K562 (cell line): Measurements from ENCODE around the gene ITGB2. TPM values are rescaled to one million over a fixed set of nuclear protein-coding genes. Genes with fewer than 3 reads are reported as not detected.

ENCODE experiments used
- ATF7 ChIP-seq: fragments of 450-650 bp; IDR thresholded peaks from 2 replicates; pipeline ENCODE4 v1.7.1; 2014; ENCODE audit warnings: mild to moderate bottlenecking, moderate library complexity
- C11orf30 ChIP-seq: fragments of 450-650 bp; IDR thresholded peaks from 2 replicates; pipeline ENCODE4 v1.6.1; 2016; ENCODE audit warnings: low read depth, mild to moderate bottlenecking
- CHD4 ChIP-seq: fragments of 200-600 bp; sonication (generic); IDR thresholded peaks from 3 replicates; pipeline ENCODE4 v1.6.1; 2012; ENCODE audit warnings: low read depth, mild to moderate bottlenecking, mixed read lengths, low read length, inconsistent platforms; ENCODE audit not compliant: insufficient read depth, insufficient replicate concordance, poor library complexity, severe bottlenecking
- CREM ChIP-seq: IDR thresholded peaks from 2 replicates; pipeline ENCODE4 v1.6.1; 2014; ENCODE audit warnings: antibody characterized with exemption, low read depth
- E2F5 ChIP-seq: sonication (generic); formaldehyde crosslinking; IDR thresholded peaks from 2 replicates; pipeline ENCODE4 v1.8.0; 2022; ENCODE audit warnings: mild to moderate bottlenecking, missing genetic modification reagents
- FOXK2 ChIP-seq, 2 experiments: fragments of 450-650 bp; IDR thresholded peaks in 1 of 2; conservative IDR thresholded peaks in 1 of 2; 2 replicates each; pipeline ENCODE4 v1.6.1; 2016; ENCODE audit warnings: low read depth in 2 of 2, mild to moderate bottlenecking in 1 of 2
- HNRNPLL ChIP-seq: fragments of 200-400 bp; formaldehyde crosslinking; IDR thresholded peaks from 2 replicates; pipeline ENCODE4 v1.6.1; 2017; ENCODE audit warnings: low read length, low read depth, mild to moderate bottlenecking; ENCODE audit not compliant: poor library complexity, severe bottlenecking
- KAT7 ChIP-seq: sonication (generic); formaldehyde crosslinking; IDR thresholded peaks from 2 replicates; pipeline ENCODE4 v1.8.0; 2022; ENCODE audit warnings: missing genetic modification reagents, mild to moderate bottlenecking, borderline replicate concordance
- KAT8 ChIP-seq: fragments of 450-650 bp; IDR thresholded peaks from 2 replicates; pipeline ENCODE4 v1.6.1; 2016; ENCODE audit warnings: low read depth, mild to moderate bottlenecking
- L3MBTL2 ChIP-seq: fragments of 450-650 bp; IDR thresholded peaks from 2 replicates; pipeline ENCODE4 v1.6.1; 2016; ENCODE audit warnings: mild to moderate bottlenecking, moderate library complexity
- MXI1 ChIP-seq: IDR thresholded peaks from 2 replicates; pipeline ENCODE4 v1.6.1; 2011; ENCODE audit warnings: low read depth, mild to moderate bottlenecking, improper control_type of control experiment, low read length
- NCOA2 ChIP-seq, 2 experiments: fragments of 450-650 bp; IDR thresholded peaks; 2 replicates each; pipeline ENCODE4 v1.6.1; 2018; ENCODE audit warnings: mild to moderate bottlenecking in 2 of 2, moderate library complexity in 1 of 2; ENCODE audit not compliant: partially characterized antibody in 2 of 2
- NCOA4 ChIP-seq: fragments of 450-650 bp; IDR thresholded peaks from 2 replicates; pipeline ENCODE4 v1.6.1; 2018; ENCODE audit warnings: mild to moderate bottlenecking; ENCODE audit not compliant: partially characterized antibody
- PHF8 ChIP-seq: fragments of 200-600 bp; sonication (generic); IDR thresholded peaks from 2 replicates; pipeline ENCODE4 v1.6.1; 2012; ENCODE audit warnings: mixed run types, mild to moderate bottlenecking, inconsistent platforms, low read length, moderate library complexity, borderline replicate concordance
- RAD51 ChIP-seq: fragments of 450-650 bp; IDR thresholded peaks from 2 replicates; pipeline ENCODE4 v1.7.1; 2016; ENCODE audit warnings: low read depth, mild to moderate bottlenecking, borderline replicate concordance
- RBM15 ChIP-seq: fragments of 200-400 bp; formaldehyde crosslinking; IDR thresholded peaks from 2 replicates; pipeline ENCODE4 v1.6.1; 2018; ENCODE audit warnings: mild to moderate bottlenecking, low read length, moderate library complexity; ENCODE audit not compliant: insufficient read depth
- RBM25 ChIP-seq: fragments of 200-400 bp; formaldehyde crosslinking; IDR thresholded peaks from 2 replicates; pipeline ENCODE4 v1.6.1; 2018; ENCODE audit warnings: low read length, low read depth, moderate library complexity; ENCODE audit not compliant: severe bottlenecking
- SETDB1 ChIP-seq: IDR thresholded peaks from one replicate; pipeline ENCODE4 v1.6.1; 2012; ENCODE audit warnings: low read length, control low read depth, inconsistent platforms
- SPI1 ChIP-seq: IDR thresholded peaks from 2 replicates; pipeline ENCODE4 v1.6.1; 2011; ENCODE audit warnings: low read depth, low read length, control low read depth, borderline replicate concordance
- STAT5A ChIP-seq: IDR thresholded peaks from 2 replicates; pipeline ENCODE4 v1.6.1; 2012; ENCODE audit warnings: low read length, inconsistent platforms, borderline replicate concordance
- VEZF1 ChIP-seq: fragments of 200-800 bp; sonication (Bioruptor generic); IDR thresholded peaks from 2 replicates; pipeline ENCODE4 v1.6.1; 2017; ENCODE audit warnings: missing genetic modification characterization, missing compliant biosample characterization
- ZBTB34 ChIP-seq: fragments of 250-450 bp; sonication (Bioruptor Pico); IDR thresholded peaks from 2 replicates; pipeline ENCODE4 v1.8.0; 2021; ENCODE audit warnings: mild to moderate bottlenecking, moderate library complexity
- ZEB2 ChIP-seq: fragments of 450-650 bp; IDR thresholded peaks from 2 replicates; pipeline ENCODE4 v1.6.1; 2016
- ZFX ChIP-seq: sonication (generic); formaldehyde crosslinking; IDR thresholded peaks from 2 replicates; pipeline ENCODE4 v1.8.0; 2022; ENCODE audit warnings: mild to moderate bottlenecking, missing genetic modification reagents, moderate library complexity
- ZNF282 ChIP-seq: sonication (generic); formaldehyde crosslinking; IDR thresholded peaks from 2 replicates; pipeline ENCODE4 v1.8.1; 2023; ENCODE audit warnings: missing genetic modification reagents
- ZSCAN29 ChIP-seq: fragments of 450-650 bp; IDR thresholded peaks from 2 replicates; pipeline ENCODE4 v1.6.1; 2017
- polyA plus RNA-seq, 8 experiments: library from polyadenylated mRNA; depleted of rRNA in 4 of 8; stranded (reverse) in 5 of 8; unstranded in 3 of 8; fragments of >200 nt; fragmentation: Nextera tagmentation in 2 of 8; fragmentation: Illumina TruSeq in 1 of 8; extraction: Ambion mirVana in 2 of 8; extraction: Trizol in 1 of 8; gene quantifications; 2 replicates each; pipeline versions ENCODE4 v1.2.1 to v1.2.3, GENCODE V29; 2011 to 2014; ENCODE audit warnings: inconsistent platforms in 1 of 8, missing spikeins in 1 of 8
- total RNA-seq, 7 experiments: library from RNA; depleted of rRNA in 6 of 7; stranded (reverse); fragments of >200 nt in 6 of 7; fragmentation: Illumina TruSeq in 2 of 7; extraction: Trizol in 2 of 7; gene quantifications; 2 replicates each; pipeline versions ENCODE4 v1.2.1 to v1.2.3, GENCODE V29; 2011 to 2021; ENCODE audit warnings: low replicate concordance in 1 of 7

ITGB2 gene
- total and polyA plus RNA-seq, 9 of the 15 experiments (the other 6 are each of a cell fraction or from before 2014, with no cell fraction given) = 0.07 to 1.3 (median 0.51) TPM; not detected in 2

DNA sequence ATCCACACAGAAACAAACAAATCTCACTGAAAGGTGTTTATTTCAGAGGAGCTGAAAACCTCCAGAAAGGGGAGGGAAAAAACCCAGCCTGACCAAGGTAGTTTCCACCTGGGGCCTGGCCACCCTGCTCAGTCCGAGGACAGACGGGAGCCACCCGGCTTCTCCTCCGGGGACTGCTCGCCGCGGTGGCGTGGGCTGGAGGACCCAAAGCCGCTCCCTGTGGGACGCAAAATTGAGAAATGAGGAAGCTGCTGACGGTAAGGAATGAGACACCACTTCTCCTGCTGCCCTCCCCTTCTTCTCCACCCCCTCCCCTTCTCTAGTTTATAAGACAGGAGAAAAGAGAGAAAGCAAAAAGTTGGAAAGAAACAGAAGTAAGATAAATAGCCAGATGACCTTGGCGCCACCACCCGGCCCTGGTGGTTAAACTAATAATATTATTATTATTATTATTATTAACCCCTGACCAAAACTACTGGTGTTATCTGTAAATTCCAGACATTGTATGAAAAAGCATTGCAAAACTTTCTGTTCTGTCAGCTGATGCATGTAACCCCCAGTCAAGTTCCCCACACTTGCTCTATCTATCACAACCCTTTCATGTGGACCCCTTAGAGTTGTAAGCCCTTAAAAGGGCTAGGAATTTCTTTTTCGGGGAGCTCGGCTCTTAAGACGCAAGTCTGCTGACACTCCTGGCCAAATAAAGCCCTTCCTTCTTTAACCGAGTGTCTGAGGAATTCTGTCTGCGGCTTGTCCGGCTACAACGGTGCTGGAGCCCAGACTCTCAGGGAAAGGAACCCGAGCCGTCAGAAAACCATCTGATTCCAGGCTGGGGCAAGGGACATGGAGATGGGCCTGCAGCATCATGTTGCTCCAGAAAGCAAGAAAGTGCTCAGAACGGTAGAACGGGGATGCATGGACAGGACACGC lies 12.5 kb downstream of the ITGB2 start (continued):
- TF ChIP-seq VEZF1 (CRISPR knock-in tag) (peak; percentile 50), E2F5 (CRISPR knock-in tag) (no peak), ZSCAN29 (no peak), NCOA4 (no peak), MXI1 (no peak), PHF8 (peak; percentile 30; the same call in 1 of the 2 replicates), RBM25 (no peak), ZFX (CRISPR knock-in tag) (peak; percentile 39; the same call in 1 of the 2 replicates), SPI1 (peak; percentile 70), ZNF282 (CRISPR knock-in tag) (no peak), RAD51 (no peak), NCOA2 (IDR thresholded peaks at IDR 0.05; ENCODE audit: partially characterized antibody in 2 of 2) (no peak), HNRNPLL (no peak), ZEB2 (no peak), C11orf30 (no peak), RBM15 (no peak), ATF7 (0 out of 2 replicates have a peak, but pooled peaks have one; percentile 10), CHD4 (no peak), SETDB1 (no peak), ZBTB34 (no peak), KAT8 (no peak), STAT5A (no peak), FOXK2 (conservative IDR thresholded peaks at IDR 0.05 in 1 of 2, IDR thresholded peaks at IDR 0.05 in 1 of 2; ENCODE audit: low read depth in 2 of 2) (no peak), CREM (peak; percentile 25; the same call in 1 of the 2 replicates), KAT7 (no peak), L3MBTL2 (0 out of 2 replicates have a peak, but pooled peaks have one; percentile 24)
